ENCODE data around the gene WASF3. TPM values are rescaled to one million over a fixed set of nuclear protein-coding genes. Genes with fewer than 3 reads are reported as not detected.

Gene WASF3
- polyA plus RNA-seq, 3 donors: not detected

GRCh38 chr13:26593661-26594060 lies 36.2 kb downstream of the WASF3 start:
- Histone ChIP-seq H3K79me2 (ENCODE audit: insufficient read depth, low read length) (no peaks in the 10 kb centered on the region), H3K4me1 (ENCODE audit: control insufficient read depth in 1 of 2, insufficient read depth in 2 of 2, low read length in 2 of 2) (no peaks in the 10 kb centered on the region), H3K4me3 (replicated peaks in 1 of 3; ENCODE audit: low read depth in 2 of 3, low read length in 3 of 3) (no peak overlapping the region), H3K9me3 (replicated peaks in 1 of 2; ENCODE audit: control insufficient read depth in 1 of 2, insufficient read depth in 1 of 2, low read length in 2 of 2) (peaks cover 0 to 4% of the 10 kb centered on the region in 2 donors), H2AFZ (ENCODE audit: insufficient read depth, low read depth, low read length, poor library complexity, severe bottlenecking) (no peak overlapping the region), H3K27me3 (ENCODE audit: control insufficient read depth in 2 of 2, insufficient read depth in 2 of 2, low read length in 2 of 2) (no peaks in the 10 kb centered on the region), H3K9ac (ENCODE audit: insufficient read depth, low read length, poor library complexity, severe bottlenecking) (no peak overlapping the region), H3K4me2 (replicated peaks; ENCODE audit: extremely low read depth, low read length, poor library complexity, severe bottlenecking) (no peak overlapping the region), H4K20me1 (ENCODE audit: insufficient read depth, low read length) (no peaks in the 10 kb centered on the region), H3K27ac (ENCODE audit: low read depth in 1 of 2, low read length in 2 of 2) (no peak overlapping the region), H3K36me3 (replicated peaks in 1 of 2; ENCODE audit: control insufficient read depth in 1 of 2, insufficient read depth in 2 of 2, low read length in 2 of 2) (no peaks in the 10 kb centered on the region)
- no peak for DNase-seq
- TF ChIP-seq CTCF (IDR thresholded peaks at IDR 0.05): no peak
- no peaks in the 10 kb centered on the region for H3K36me3 Mint-ChIP-seq
- H3K9me3 Mint-ChIP-seq: peaks cover 0 to 15% (median 4%) of the 10 kb centered on the region in 7 donors
- intact Hi-C loops (cut with micrococcal nuclease): no loop called here
- peaks cover 0 to 4% (median 0%) of the 10 kb centered on the region in 3 donors for H3K27me3 Mint-ChIP-seq (ENCODE audit: low read depth in 3 of 3)
- H3K4me3 Mint-ChIP-seq: no peak overlapping the region
- no CpG with 5 or more reads among the region's 1 CpG for WGBS (ENCODE audit: insufficient coverage)
- H3K27ac Mint-ChIP-seq: no peak overlapping the region
- no peaks in the 10 kb centered on the region for H3K4me1 Mint-ChIP-seq

- H3K4me3 ChIP-seq (replicated peaks in 1 of 3; ENCODE audit: low read depth in 2 of 3, low read length in 3 of 3): no peak overlapping the region
- H4K20me1 ChIP-seq (ENCODE audit: insufficient read depth, low read length): no peaks in the 10 kb centered on the region
- no peak for DNase-seq
- Mint-ChIP-seq H3K4me1 (no peaks in the 10 kb centered on the region), H3K27me3 (ENCODE audit: low read depth in 3 of 3) (peaks cover 0 to 5% (median 0%) of the 10 kb centered on the region in 3 donors), H3K9me3 (peaks cover 0 to 15% (median 4%) of the 10 kb centered on the region in 7 donors), H3K36me3 (no peaks in the 10 kb centered on the region), H3K4me3 (no peak overlapping the region), H3K27ac (no peak overlapping the region)
- no peaks in the 10 kb centered on the region for H3K4me1 ChIP-seq (ENCODE audit: control insufficient read depth in 1 of 2, insufficient read depth in 2 of 2, low read length in 2 of 2)
- intact Hi-C loops (cut with micrococcal nuclease): no loop called here
- no peaks in the 10 kb centered on the region for H3K36me3 ChIP-seq (replicated peaks in 1 of 2; ENCODE audit: control insufficient read depth in 1 of 2, insufficient read depth in 2 of 2, low read length in 2 of 2)
- no peak overlapping the region for H3K27ac ChIP-seq (ENCODE audit: low read depth in 1 of 2, low read length in 2 of 2)
- H3K9ac ChIP-seq (ENCODE audit: insufficient read depth, low read length, poor library complexity, severe bottlenecking): no peak overlapping the region
- H3K4me2 ChIP-seq (replicated peaks; ENCODE audit: extremely low read depth, low read length, poor library complexity, severe bottlenecking): no peak overlapping the region
- peaks cover 0 to 10% of the 10 kb centered on the region in 2 donors for H3K9me3 ChIP-seq (replicated peaks in 1 of 2; ENCODE audit: control insufficient read depth in 1 of 2, insufficient read depth in 1 of 2, low read length in 2 of 2)
- no peaks in the 10 kb centered on the region for H3K79me2 ChIP-seq (ENCODE audit: insufficient read depth, low read length)
- H3K27me3 ChIP-seq (ENCODE audit: control insufficient read depth in 2 of 2, insufficient read depth in 2 of 2, low read length in 2 of 2): no peaks in the 10 kb centered on the region
- no peak for TF ChIP-seq CTCF (IDR thresholded peaks at IDR 0.05)
- 95% methylated on average over 8 of the region's 8 CpGs for WGBS (ENCODE audit: insufficient coverage)
- no peak overlapping the region for H2AFZ ChIP-seq (ENCODE audit: insufficient read depth, low read depth, low read length, poor library complexity, severe bottlenecking)
These were observed 36.9 kb downstream of the WASF3 start for GRCh38 chr13:26594363-26594762.

Measured in CD14-positive monocyte (primary cell).